RWPE1 (cell line): ENCODE data around the gene HNRNPC.
A peak's percentile ranks its signal among the peaks of the same experiment; 100 is the strongest.
"Not testable (repeated sequence)": the region's sequence is repeated elsewhere in the genome, so short reads cannot be mapped to it uniquely, and the experiment has no call there.

Experiments
- CTCF ChIA-PET: fragments of 350-600 bp; sonication (Branson Sonifier 250); formaldehyde crosslinking; extraction: SDS; loops from one replicate; lab custom pipeline; 2021; lab: Yijun Ruan, JAX
- POLR2A ChIA-PET: fragments of 400-600 bp; formaldehyde crosslinking; extraction: SDS; loops from one replicate; lab custom pipeline; 2020; ENCODE audit warnings: antibody characterized with exemption; ENCODE audit not compliant: low non-redundant PET; lab: Yijun Ruan, JAX
- DNase-seq: peaks from one replicate; pipeline ENCODE4 v3.0.0; 2012; ENCODE audit warnings: low spot score
- H3K27ac ChIP-seq: fragments of 450-650 bp; 2 replicates; pipeline ENCODE4 v1.5.1; 2017
- CTCF ChIP-seq: fragments of 450-650 bp; conservative IDR thresholded peaks from 2 replicates; pipeline ENCODE4 v1.5.1; 2017; ENCODE audit warnings: low read depth, mild to moderate bottlenecking

The HNRNPC gene

GRCh38 chr14:21308479-21309237 is 39.4 kb upstream of the HNRNPC start:
- DNase-seq = peak; percentile 61
- TF ChIP-seq CTCF = no peak
- H3K27ac ChIP-seq = no peak overlapping the region
- ChIA-PET CTCF (interaction anchor here (0.6 kb wide), 1 partner anchor 401 kb away, joined by 6 read pairs; no protein-coding TSS in a partner anchor), POLR2A (no interaction called here)

GRCh38 chr14:21308132-21308478 is 38.9 kb upstream of the HNRNPC start:
- ChIA-PET POLR2A (interaction anchor here (0.5 kb wide), 1 partner anchor 36 kb away, joined by 4 read pairs; no protein-coding TSS in a partner anchor), CTCF (no interaction called here)
- no peak for DNase-seq
- TF ChIP-seq CTCF = no peak
- no peak overlapping the region for H3K27ac ChIP-seq

GRCh38 chr14:21307637-21308036 is 38.4 kb upstream of the HNRNPC start:
- no peak for TF ChIP-seq CTCF
- DNase-seq = no peak
- H3K27ac ChIP-seq = no peak overlapping the region
- ChIA-PET CTCF (interaction anchor here (0.6 kb wide), 1 partner anchor 39 kb away, joined by 3 read pairs; no protein-coding TSS in a partner anchor), POLR2A (interaction anchor here (0.5 kb wide), 1 partner anchor 36 kb away, joined by 4 read pairs; no protein-coding TSS in a partner anchor)

- CTCF ChIA-PET = not testable (repeated sequence)
Observed at GRCh38 chr14:21302836-21303140, 33.5 kb upstream of the HNRNPC start.

GRCh38 chr14:21302013-21302835 is 33.0 kb upstream of the HNRNPC start:
- no peak for DNase-seq
- no peak overlapping the region for H3K27ac ChIP-seq
- ChIA-PET CTCF (interaction anchor here (0.6 kb wide), 1 partner anchor 339 kb away, joined by 6 read pairs; no protein-coding TSS in a partner anchor), POLR2A (no interaction called here)
- TF ChIP-seq CTCF = no peak

More at GRCh38 chr14:21302836-21303140, 33.5 kb upstream of the HNRNPC start:
- DNase-seq, H3K27ac ChIP-seq, POLR2A ChIA-PET: not testable (repeated sequence)

DNA sequence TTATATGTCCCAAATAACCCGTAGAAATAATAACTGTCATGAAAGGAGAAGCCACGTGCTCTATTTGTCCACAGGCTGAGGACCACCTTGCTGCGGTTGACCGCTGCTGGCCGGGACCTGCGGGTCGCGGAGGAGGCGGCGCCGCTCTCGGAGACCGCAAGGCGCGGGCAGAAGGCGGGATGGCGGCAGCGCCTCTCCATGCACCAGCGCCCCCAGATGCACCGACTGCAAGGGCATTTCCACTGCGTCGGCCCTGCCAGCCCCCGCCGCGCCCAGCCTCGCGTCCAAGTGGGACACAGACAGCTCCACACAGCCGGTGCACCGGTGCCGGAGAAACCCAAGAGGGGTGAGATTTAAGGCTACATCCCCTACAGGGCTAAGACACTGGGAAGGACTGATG is 31.6 kb upstream of the HNRNPC start:
- no peak for DNase-seq
- no peak for TF ChIP-seq CTCF
- CTCF ChIA-PET = no interaction called here
- no peak overlapping the region for H3K27ac ChIP-seq
- POLR2A ChIA-PET = no interaction called here
